H1 (cell line): ENCODE data around the gene ST13.

Experiments used
- ATF2 ChIP-seq: IDR thresholded peaks from 2 replicates; pipeline ENCODE4 v1.6.1; 2012; ENCODE audit warnings: low read length, inconsistent platforms
- CREB1 ChIP-seq: IDR thresholded peaks from 2 replicates; pipeline ENCODE4 v1.6.1; 2012; ENCODE audit warnings: inconsistent platforms
- CTCF ChIP-seq, 3 experiments: IDR thresholded peaks; 1 replicate in 2 of 3; 2 replicates in 1 of 3; pipeline versions ENCODE4 v1.5.1 to v1.6.1; 2011; ENCODE audit warnings: low read length in 3 of 3, mild to moderate bottlenecking in 3 of 3, inconsistent platforms in 2 of 3, low read depth in 1 of 3, moderate library complexity in 1 of 3; ENCODE audit not compliant: insufficient read depth in 1 of 3; ENCODE audit errors: control extremely low read depth in 1 of 3
- EZH2 ChIP-seq: fragments of 200-600 bp; sonication (generic); IDR thresholded peaks from 2 replicates; pipeline ENCODE4 v1.7.1; 2012; ENCODE audit warnings: low read depth, mild to moderate bottlenecking, moderate library complexity, low read length, inconsistent platforms; ENCODE audit not compliant: severe bottlenecking
- GTF2F1 ChIP-seq: IDR thresholded peaks from 2 replicates; pipeline ENCODE4 v1.6.1; 2012; ENCODE audit warnings: low read depth, low read length, improper control_type of control experiment, borderline replicate concordance
- KDM1A ChIP-seq: fragments of 200-600, 300-600 bp; sonication (generic); IDR thresholded peaks from 2 replicates; pipeline ENCODE4 v1.7.1; 2016; ENCODE audit warnings: mild to moderate bottlenecking, low read length, borderline replicate concordance
- POLR2A ChIP-seq, 2 experiments: IDR thresholded peaks; 1 replicate in 1 of 2; 2 replicates in 1 of 2; pipeline ENCODE4 v1.6.1; 2011; ENCODE audit warnings: low read depth in 2 of 2, low read length in 2 of 2, mild to moderate bottlenecking in 2 of 2; ENCODE audit errors: control extremely low read depth in 1 of 2
- POLR2AphosphoS5 ChIP-seq: IDR thresholded peaks from 2 replicates; pipeline ENCODE4 v1.6.1; 2011; ENCODE audit warnings: low read depth, low read length
- RXRA ChIP-seq: IDR thresholded peaks from 2 replicates; pipeline ENCODE4 v1.6.1; 2011; ENCODE audit warnings: low read depth, mild to moderate bottlenecking, low read length, moderate library complexity; ENCODE audit not compliant: insufficient read depth
- SIN3A ChIP-seq, 2 experiments: IDR thresholded peaks in 1 of 2; conservative IDR thresholded peaks in 1 of 2; 2 replicates each; pipeline ENCODE4 v1.6.1; 2011 to 2012; ENCODE audit warnings: low read length in 2 of 2, improper control_type of control experiment in 1 of 2, low read depth in 1 of 2, mild to moderate bottlenecking in 1 of 2
- USF2 ChIP-seq: IDR thresholded peaks from 2 replicates; pipeline ENCODE4 v1.6.1; 2011; ENCODE audit warnings: low read length, improper control_type of control experiment

GRCh38 chr22:40805239-40805638, 51.2 kb downstream of the ST13 start:
- TF ChIP-seq POLR2AphosphoS5 (no peak), EZH2 (no peak), CTCF (IDR thresholded peaks at IDR 0.05; ENCODE audit: control extremely low read depth in 1 of 3, insufficient read depth in 1 of 3, low read depth in 1 of 3, low read length in 3 of 3) (no peak), GTF2F1 (no peak), ATF2 (no peak), KDM1A (no peak), POLR2A (IDR thresholded peaks at IDR 0.05; ENCODE audit: control extremely low read depth in 1 of 2, low read depth in 2 of 2, low read length in 2 of 2) (no peak), CREB1 (no peak), SIN3A (conservative IDR thresholded peaks at IDR 0.05 in 1 of 2, IDR thresholded peaks at IDR 0.05 in 1 of 2; ENCODE audit: low read depth in 1 of 2, low read length in 2 of 2) (no peak), RXRA (no peak), USF2 (no peak)
